ENCODE data around the gene LAMC2.

Gene LAMC2

GRCh38 chr1:183289051-183289496, 103.0 kb downstream of the LAMC2 start:
- no peak for DNase-seq

GRCh38 chr1:183290628-183291027, 104.6 kb downstream of the LAMC2 start:
- no peak for DNase-seq

GRCh38 chr1:183291216-183291762, 105.2 kb downstream of the LAMC2 start:
- no peak for DNase-seq

GRCh38 chr1:183291802-183292514, 105.9 kb downstream of the LAMC2 start:
- DNase-seq = no peak

GRCh38 chr1:183293241-183293640, 107.2 kb downstream of the LAMC2 start:
- DNase-seq = no peak

GRCh38 chr1:183293876-183294275, 107.8 kb downstream of the LAMC2 start:
- DNase-seq = no peak
